Measurements from ENCODE around the gene CCDC93. TPM values are rescaled to one million over a fixed set of nuclear protein-coding genes. Genes with fewer than 3 reads are reported as not detected.

Gene CCDC93
- total RNA-seq, 1 donor from 2014 or later: 13.2 TPM

DNA sequence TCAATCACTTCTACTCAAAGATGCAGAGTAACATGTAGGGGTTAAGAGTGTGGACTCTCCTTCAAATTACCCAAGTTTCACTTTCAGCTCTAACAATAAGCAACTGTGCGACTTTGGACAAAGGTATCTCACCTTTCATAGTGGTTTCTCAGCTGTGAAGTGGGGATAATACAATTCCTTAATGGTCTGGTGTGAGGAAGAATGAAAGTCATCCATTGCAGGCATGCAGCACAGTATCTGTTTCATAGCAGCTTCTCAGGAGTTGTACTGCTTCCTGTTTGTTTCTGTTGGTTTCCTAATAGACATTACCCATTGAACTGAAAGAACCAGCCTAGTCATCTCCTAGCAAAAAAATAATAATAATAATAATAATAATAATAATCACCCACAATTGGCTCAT, 125.0 kb downstream of the CCDC93 start:
- no peak overlapping the region for H3K4me3 ChIP-seq (ENCODE audit: low read depth, low read length)
- no peak for DNase-seq (ENCODE audit: low read depth)
- TF ChIP-seq, protein P1, sequence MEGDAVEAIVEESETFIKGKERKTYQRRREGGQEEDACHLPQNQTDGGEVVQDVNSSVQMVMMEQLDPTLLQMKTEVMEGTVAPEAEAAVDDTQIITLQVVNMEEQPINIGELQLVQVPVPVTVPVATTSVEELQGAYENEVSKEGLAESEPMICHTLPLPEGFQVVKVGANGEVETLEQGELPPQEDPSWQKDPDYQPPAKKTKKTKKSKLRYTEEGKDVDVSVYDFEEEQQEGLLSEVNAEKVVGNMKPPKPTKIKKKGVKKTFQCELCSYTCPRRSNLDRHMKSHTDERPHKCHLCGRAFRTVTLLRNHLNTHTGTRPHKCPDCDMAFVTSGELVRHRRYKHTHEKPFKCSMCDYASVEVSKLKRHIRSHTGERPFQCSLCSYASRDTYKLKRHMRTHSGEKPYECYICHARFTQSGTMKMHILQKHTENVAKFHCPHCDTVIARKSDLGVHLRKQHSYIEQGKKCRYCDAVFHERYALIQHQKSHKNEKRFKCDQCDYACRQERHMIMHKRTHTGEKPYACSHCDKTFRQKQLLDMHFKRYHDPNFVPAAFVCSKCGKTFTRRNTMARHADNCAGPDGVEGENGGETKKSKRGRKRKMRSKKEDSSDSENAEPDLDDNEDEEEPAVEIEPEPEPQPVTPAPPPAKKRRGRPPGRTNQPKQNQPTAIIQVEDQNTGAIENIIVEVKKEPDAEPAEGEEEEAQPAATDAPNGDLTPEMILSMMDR (conservative IDR thresholded peaks at IDR 0.05; ENCODE audit: low read depth, low read length): no peak

DNA sequence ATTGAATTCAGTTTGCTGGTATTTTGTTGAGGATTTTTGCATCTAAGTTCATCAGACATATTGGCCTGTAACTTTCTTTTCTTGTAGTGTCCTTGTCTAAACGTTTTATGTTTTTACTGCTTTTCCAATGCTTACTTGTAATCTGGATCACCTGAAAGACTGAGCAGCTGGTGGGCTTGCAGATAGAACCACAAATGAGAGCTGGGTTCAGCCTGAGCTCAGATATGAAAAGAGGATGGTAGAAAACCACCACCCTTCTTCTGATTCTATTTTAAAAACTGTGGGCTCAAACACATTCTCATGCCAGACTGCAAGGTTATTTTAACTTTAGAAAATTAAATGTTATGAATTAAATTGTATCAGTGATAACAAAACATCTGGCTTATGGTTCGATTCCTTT, 128.6 kb downstream of the CCDC93 start:
- no peak overlapping the region for H3K4me3 ChIP-seq (ENCODE audit: low read depth, low read length)
- no peak for DNase-seq (ENCODE audit: low read depth)
- TF ChIP-seq, protein P1 (conservative IDR thresholded peaks at IDR 0.05; ENCODE audit: low read depth, low read length): no peak

DNA sequence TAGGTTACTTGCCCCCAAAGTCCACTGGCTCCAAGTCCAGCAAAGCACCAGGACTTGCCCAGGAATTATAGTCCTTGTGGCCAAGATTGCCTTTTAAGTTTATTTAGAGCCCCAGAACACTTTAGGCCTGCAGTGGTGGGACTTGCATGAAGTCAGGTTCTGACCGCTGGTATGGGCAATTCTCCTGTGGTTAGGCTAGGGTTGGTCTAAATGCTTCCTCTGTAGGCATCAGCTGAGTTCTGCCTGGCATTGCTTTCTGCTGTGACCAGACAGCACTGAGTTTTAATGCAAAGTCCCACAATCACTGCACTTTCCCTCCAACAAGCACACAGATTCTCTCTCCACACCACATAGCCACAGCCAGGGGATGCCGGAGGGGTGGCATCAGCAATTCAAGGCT, 134.9 kb downstream of the CCDC93 start:
- DNase-seq (ENCODE audit: low read depth): no peak
- H3K4me3 ChIP-seq (ENCODE audit: low read depth, low read length): no peak overlapping the region
- TF ChIP-seq, protein P1 (conservative IDR thresholded peaks at IDR 0.05; ENCODE audit: low read depth, low read length): no peak

DNA sequence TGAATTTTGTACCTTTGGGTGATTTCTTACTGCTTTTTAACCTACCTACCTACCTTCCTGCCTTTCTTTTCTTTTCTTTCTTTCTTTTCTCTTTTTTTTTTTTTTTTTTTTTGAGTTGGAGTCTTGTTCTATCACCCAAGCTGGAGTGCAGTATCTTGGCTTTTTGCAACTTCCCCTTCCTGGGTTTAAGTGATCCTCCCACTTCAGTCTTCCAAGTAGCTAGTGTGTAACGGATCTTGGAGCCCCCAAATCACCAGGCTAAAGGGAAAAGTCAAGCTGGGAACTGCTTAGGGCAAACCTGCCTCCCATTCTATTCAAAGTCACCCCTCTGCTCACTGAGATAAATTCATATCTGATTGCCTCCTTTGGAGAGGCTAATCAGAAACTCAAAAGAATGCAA, 138.1 kb downstream of the CCDC93 start:
- no peak for DNase-seq (ENCODE audit: low read depth)
- no peak overlapping the region for H3K4me3 ChIP-seq (ENCODE audit: low read depth, low read length)
- TF ChIP-seq, protein P1 (conservative IDR thresholded peaks at IDR 0.05; ENCODE audit: low read depth, low read length): no peak

Other genes with a start within 250 kb of the CCDC93 start
- gene DDX18, start 199.4 kb downstream of the CCDC93 start, total RNA-seq: 51.9 and 89.1 TPM in 2 replicates
- 6.3 and 9.1 TPM in 2 replicates for gene INSIG2, start 74.4 kb upstream of the CCDC93 start, total RNA-seq